Cardiac muscle cell (in vitro differentiated cells and primary cell): ENCODE data around the gene CHRM4. TPM values are rescaled to one million over a fixed set of nuclear protein-coding genes. Genes with fewer than 3 reads are reported as not detected.
A peak's percentile ranks its signal among the peaks of the same experiment; 100 is the strongest.

Experiments used
- DNase-seq, 2 donors: peaks; one replicate each; pipeline versions ENCODE4 v3.0.0 to v3.0.0-alpha.2; 2010 to 2017; ENCODE audit warnings: low read depth in 1 of 2, low spot score in 1 of 2
- H3K27ac ChIP-seq: fragments of 200-600 bp; sonication (generic); 2 replicates; pipeline ENCODE4 v1.5.1; 2016
- H3K27me3 ChIP-seq: fragments of 200-600 bp; sonication (generic); 2 replicates; pipeline ENCODE4 v1.6.0; 2016; ENCODE audit warnings: control low read depth
- H3K36me3 ChIP-seq: fragments of 200-600 bp; sonication (generic); 2 replicates; pipeline ENCODE4 v1.5.1; 2016; ENCODE audit warnings: control low read depth
- H3K4me1 ChIP-seq: fragments of 200-600 bp; sonication (generic); 2 replicates; pipeline ENCODE4 v1.8.1; 2017; ENCODE audit warnings: low read depth, mild to moderate bottlenecking, mixed run types
- H3K4me3 ChIP-seq: fragments of 200-600 bp; sonication (generic); 2 replicates; pipeline ENCODE4 v1.5.1; 2016; ENCODE audit warnings: mild to moderate bottlenecking
- H3K9me3 ChIP-seq: fragments of 200-600 bp; sonication (generic); 2 replicates; pipeline ENCODE4 v1.5.1; 2017; ENCODE audit warnings: low read depth, mild to moderate bottlenecking, control low read depth
- polyA plus RNA-seq: library from polyadenylated mRNA; unstranded; fragments of >200 nt; fragmentation: Nextera tagmentation; extraction: Ambion mirVana; gene quantifications from 2 replicates; pipeline ENCODE4 v1.2.1, GENCODE V29; 2016
- total RNA-seq: library from RNA; depleted of rRNA; stranded (reverse); fragments of >200 nt; gene quantifications from 2 replicates; pipeline ENCODE4 v1.2.3, GENCODE V29; 2016
- TF ChIP-seq, protein P1 (sequence below): IDR thresholded peaks from 2 replicates; pipeline ENCODE4 v1.5.1; 2012; ENCODE audit warnings: low read depth, mild to moderate bottlenecking, low read length

The CHRM4 gene
- total and polyA plus RNA-seq, 2 experiments from 2014 or later = 0.51 TPM; not detected in 1

DNA sequence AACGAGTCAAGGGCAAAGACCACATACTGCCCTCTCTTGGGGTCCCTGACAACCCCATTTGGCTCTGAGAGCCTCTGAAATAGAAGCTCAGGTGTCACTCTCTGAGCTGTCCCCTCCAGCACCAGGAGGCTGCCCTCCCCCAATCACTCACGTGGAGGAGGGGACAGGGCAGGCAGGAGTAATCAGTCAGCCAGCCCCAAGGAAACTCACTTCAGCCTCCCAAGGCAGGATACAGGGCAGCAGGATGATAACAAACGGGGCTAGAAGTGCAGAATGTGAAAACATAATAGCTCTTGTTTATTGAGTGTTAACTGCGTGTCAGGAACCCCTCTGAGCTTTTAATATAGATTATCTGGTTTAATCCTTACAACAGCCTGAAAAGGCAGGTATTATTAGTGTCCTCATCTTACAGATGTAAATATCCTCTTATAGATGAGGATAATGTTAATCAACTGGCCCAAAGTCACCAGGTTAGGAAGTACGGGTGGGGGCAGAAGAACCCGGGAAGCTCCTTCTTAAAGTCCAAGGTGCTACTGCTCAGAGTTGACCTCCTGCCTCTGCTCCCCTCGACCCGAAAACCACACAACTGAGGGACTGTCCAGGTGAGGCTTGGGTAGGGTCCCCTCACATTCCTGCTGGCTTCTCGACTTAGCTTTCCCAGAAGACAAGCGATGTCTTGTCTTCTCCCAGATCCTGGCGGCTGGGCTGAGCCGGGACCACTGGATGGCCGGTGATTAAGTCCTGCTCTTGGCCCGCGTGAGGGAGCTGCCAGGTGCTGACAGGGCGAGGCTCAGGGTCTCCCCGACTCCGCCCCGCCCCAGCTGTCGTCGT, 2.7 kb downstream of the CHRM4 start:
- H3K4me1 ChIP-seq = peaks cover 22% of the 10 kb centered on the region
- no peaks in the 10 kb centered on the region for H3K9me3 ChIP-seq
- peak overlapping the region; percentile 37 for H3K4me3 ChIP-seq
- TF ChIP-seq, protein P1, sequence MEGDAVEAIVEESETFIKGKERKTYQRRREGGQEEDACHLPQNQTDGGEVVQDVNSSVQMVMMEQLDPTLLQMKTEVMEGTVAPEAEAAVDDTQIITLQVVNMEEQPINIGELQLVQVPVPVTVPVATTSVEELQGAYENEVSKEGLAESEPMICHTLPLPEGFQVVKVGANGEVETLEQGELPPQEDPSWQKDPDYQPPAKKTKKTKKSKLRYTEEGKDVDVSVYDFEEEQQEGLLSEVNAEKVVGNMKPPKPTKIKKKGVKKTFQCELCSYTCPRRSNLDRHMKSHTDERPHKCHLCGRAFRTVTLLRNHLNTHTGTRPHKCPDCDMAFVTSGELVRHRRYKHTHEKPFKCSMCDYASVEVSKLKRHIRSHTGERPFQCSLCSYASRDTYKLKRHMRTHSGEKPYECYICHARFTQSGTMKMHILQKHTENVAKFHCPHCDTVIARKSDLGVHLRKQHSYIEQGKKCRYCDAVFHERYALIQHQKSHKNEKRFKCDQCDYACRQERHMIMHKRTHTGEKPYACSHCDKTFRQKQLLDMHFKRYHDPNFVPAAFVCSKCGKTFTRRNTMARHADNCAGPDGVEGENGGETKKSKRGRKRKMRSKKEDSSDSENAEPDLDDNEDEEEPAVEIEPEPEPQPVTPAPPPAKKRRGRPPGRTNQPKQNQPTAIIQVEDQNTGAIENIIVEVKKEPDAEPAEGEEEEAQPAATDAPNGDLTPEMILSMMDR = no peak
- peak; percentile 6 to 67 for DNase-seq
- H3K27ac ChIP-seq = peak overlapping the region; percentile 13
- no peaks in the 10 kb centered on the region for H3K36me3 ChIP-seq
- peaks cover 20% of the 10 kb centered on the region for H3K27me3 ChIP-seq

DNA sequence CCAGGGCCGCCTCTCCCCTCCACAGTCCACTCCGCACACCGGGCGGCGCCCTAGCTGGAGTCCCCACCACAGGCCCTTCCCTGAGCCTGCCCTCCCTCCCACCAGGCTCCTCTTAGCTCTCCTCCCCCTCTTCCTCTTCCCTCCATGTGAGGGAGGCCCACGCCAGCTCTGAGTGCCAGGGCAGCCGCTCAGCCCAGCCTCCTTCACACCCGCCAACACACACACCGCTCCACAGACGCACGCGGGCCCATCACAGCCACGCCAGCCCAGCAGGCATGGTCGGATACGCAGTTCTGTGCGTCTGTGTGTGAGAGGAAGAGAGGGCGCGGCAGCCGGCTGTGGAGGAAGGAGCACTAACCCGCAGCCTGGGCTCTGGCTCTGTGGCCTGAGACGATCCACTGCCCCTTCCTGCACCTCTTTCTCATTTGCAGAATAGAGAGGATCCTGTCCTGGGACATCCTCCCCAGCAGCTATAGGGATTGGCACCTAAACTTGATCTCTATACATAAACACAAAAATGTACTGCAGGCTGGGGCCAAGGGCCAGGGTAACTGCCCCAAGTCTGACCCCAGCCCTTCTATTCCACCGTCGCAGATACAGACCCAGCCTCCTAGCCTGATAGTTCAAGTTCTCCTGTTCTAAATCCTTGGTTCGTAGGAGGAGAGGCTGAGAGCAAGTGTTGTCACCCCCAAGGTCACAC, 3.5 kb downstream of the CHRM4 start:
- Histone ChIP-seq H3K4me1 (peaks cover 22% of the 10 kb centered on the region), H3K9me3 (no peaks in the 10 kb centered on the region), H3K4me3 (no peak overlapping the region), H3K36me3 (peaks cover 4% of the 10 kb centered on the region), H3K27ac (peak overlapping the region; percentile 13), H3K27me3 (peaks cover 20% of the 10 kb centered on the region)
- DNase-seq = peak in 1 of 2 donors; percentile 45
- TF ChIP-seq, protein P1 = no peak

DNA sequence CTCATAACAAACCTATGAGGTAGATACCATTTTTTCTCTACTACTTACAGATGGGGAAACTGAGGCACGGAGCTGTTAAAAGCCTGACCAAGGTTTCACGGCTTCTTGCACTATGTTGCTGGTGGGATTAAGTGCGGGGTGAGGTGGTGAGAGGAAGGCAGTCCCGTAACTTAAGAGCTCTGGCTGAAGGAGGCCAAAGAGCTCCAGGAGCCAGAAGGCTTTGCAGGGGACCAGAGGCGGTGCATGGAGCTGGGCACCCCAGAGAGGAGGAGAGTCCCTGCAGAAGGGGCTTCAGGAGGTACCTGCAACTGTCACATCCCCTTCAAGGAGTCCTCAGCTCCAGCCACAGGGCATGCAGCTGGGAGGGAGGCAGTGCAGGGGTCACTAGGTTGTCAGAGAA, 4.1 kb downstream of the CHRM4 start:
- H3K27ac ChIP-seq = no peak overlapping the region
- TF ChIP-seq, protein P1 = no peak
- no peak overlapping the region for H3K4me3 ChIP-seq
- no peaks in the 10 kb centered on the region for H3K9me3 ChIP-seq
- H3K4me1 ChIP-seq = peaks cover 22% of the 10 kb centered on the region
- H3K36me3 ChIP-seq = peaks cover 4% of the 10 kb centered on the region
- no peak for DNase-seq
- H3K27me3 ChIP-seq = peaks cover 20% of the 10 kb centered on the region

DNA sequence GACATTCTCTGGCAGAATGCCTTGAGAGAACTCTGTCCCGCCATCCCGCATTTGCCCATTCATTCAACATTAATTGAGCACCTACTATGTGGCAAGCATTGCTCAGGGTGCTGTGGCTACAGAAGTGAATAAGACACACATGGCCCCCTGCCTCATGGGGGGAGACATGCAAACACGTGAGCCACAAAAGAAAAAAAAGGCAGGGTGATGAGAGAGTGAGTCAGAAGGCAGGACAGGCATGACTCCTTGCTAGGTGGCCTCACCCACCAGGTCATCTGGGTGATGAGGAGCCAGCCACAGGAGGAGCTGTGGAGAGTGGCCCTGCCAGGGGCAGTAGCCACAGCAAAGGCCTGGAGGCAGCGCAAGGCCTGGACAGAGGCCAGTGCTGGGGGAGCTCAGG, 4.9 kb downstream of the CHRM4 start:
- DNase-seq = no peak
- TF ChIP-seq, protein P1 = no peak
- Histone ChIP-seq H3K27ac (no peak overlapping the region), H3K36me3 (peaks cover 4% of the 10 kb centered on the region), H3K4me1 (peaks cover 22% of the 10 kb centered on the region), H3K4me3 (no peak overlapping the region), H3K27me3 (peaks cover 20% of the 10 kb centered on the region), H3K9me3 (no peaks in the 10 kb centered on the region)

DNA sequence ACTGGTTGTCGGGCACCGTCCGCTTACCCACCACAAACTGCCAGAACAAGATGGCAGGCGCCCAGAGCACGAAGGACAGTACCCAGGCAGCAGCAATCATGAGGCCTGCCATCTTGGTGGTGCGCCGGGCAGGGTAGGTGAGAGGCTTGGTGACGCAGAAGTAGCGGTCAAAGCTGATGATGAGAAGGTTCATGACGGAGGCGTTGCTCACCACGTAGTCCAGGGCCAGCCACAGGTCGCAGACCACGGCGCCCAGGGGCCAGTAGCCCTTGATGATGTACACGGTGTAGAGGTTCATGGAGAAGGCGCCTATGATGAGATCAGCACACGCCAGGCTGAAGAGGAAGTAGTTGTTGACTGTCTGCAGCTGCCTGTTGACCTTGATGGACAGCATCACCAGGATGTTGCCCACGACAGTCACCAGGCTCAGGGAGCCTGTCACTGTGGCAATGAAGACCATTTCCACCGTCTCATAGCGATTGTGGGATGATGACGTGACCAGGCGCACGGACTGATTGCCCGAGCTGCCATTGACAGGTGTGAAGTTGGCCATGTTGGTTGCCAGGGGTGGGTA, 5.5 kb downstream of the CHRM4 start:
- H3K4me3 ChIP-seq = no peak overlapping the region
- peaks cover 16% of the 10 kb centered on the region for H3K27me3 ChIP-seq

More for the DNA sequence above, 5.5 kb downstream of the CHRM4 start:
- Histone ChIP-seq H3K27ac (no peak overlapping the region), H3K36me3 (peaks cover 4% of the 10 kb centered on the region), H3K9me3 (no peaks in the 10 kb centered on the region), H3K4me1 (peaks cover 22% of the 10 kb centered on the region)
- TF ChIP-seq, protein P1 = no peak
- DNase-seq = no peak
